Smooth muscle cell of the brain vasculature (primary cell): ENCODE results near the gene TSC2.

Experiments used
- DNase-seq: peaks from one replicate; pipeline ENCODE4 v3.0.0-alpha.2; 2012; ENCODE audit warnings: low read depth, low spot score

TSC2 gene

GRCh38 chr16:2042986-2043666 lies 4.7 kb upstream of the TSC2 start:
- no peak for DNase-seq

GRCh38 chr16:2043667-2044451 lies 3.9 kb upstream of the TSC2 start:
- DNase-seq: no peak

GRCh38 chr16:2044541-2044940 lies 3.2 kb upstream of the TSC2 start:
- no peak for DNase-seq

- DNase-seq: no peak
Observed at GRCh38 chr16:2045965-2046892, 1.6 kb upstream of the TSC2 start.

GRCh38 chr16:2046893-2047329 lies 874 bp upstream of the TSC2 start:
- no peak for DNase-seq

GRCh38 chr16:2048116-2048543 lies 345 bp downstream of the TSC2 start:
- DNase-seq: no peak

GRCh38 chr16:2053211-2053610 lies 5.4 kb downstream of the TSC2 start:
- no peak for DNase-seq

GRCh38 chr16:2053897-2054296 lies 6.1 kb downstream of the TSC2 start:
- no peak for DNase-seq

- DNase-seq: no peak
Observed at GRCh38 chr16:2054543-2055245, 6.9 kb downstream of the TSC2 start.

- no peak for DNase-seq
Observed at GRCh38 chr16:2056077-2056476, 8.3 kb downstream of the TSC2 start.

GRCh38 chr16:2056681-2057407 lies 9.1 kb downstream of the TSC2 start:
- no peak for DNase-seq

GRCh38 chr16:2057438-2057837 lies 9.7 kb downstream of the TSC2 start:
- no peak for DNase-seq

GRCh38 chr16:2058420-2058819 lies 10.6 kb downstream of the TSC2 start:
- DNase-seq: no peak

- no peak for DNase-seq
Observed at GRCh38 chr16:2058872-2059271, 11.1 kb downstream of the TSC2 start.

- DNase-seq: no peak
Observed at GRCh38 chr16:2060346-2060745, 12.6 kb downstream of the TSC2 start.

GRCh38 chr16:2061023-2061422 lies 13.2 kb downstream of the TSC2 start:
- no peak for DNase-seq

GRCh38 chr16:2061526-2061925 lies 13.7 kb downstream of the TSC2 start:
- DNase-seq: no peak

- DNase-seq: no peak
Observed at GRCh38 chr16:2062801-2063200, 15.0 kb downstream of the TSC2 start.

- no peak for DNase-seq
Observed at GRCh38 chr16:2063861-2064260, 16.1 kb downstream of the TSC2 start.

GRCh38 chr16:2064368-2064945 lies 16.7 kb downstream of the TSC2 start:
- no peak for DNase-seq
